Activated CD4-positive, alpha-beta T cell treated with anti-CD3 and anti-CD28 coated beads for 36 hours (primary cell): ENCODE measurements around the gene MMS22L. TPM values are rescaled to one million over a fixed set of nuclear protein-coding genes. Genes with fewer than 3 reads are reported as not detected.

Experiments used
- ATAC-seq: fragments of 200-7000 bp; cut with Tn5 transposase; one replicate; pipeline ENCODE4 v1.10.0; 2021; ENCODE audit warnings: mild to moderate bottlenecking, moderate library complexity
- CTCF ChIA-PET: fragments of 350-600 bp; sonication (Branson Sonifier 250); formaldehyde crosslinking; loops from one replicate; lab custom pipeline; 2021; ENCODE audit warnings: antibody characterized with exemption; lab: Charles Lee
- POLR2A ChIA-PET: fragments of 350-600 bp; sonication (Branson Sonifier 250); formaldehyde crosslinking; loops from one replicate; lab custom pipeline; 2021; ENCODE audit warnings: antibody characterized with exemption, inconsistent platforms; lab: Charles Lee
- DNase-seq: peaks from one replicate; pipeline ENCODE4 v3.0.0-alpha.2; 2020
- H3K27ac Mint-ChIP-seq: one replicate; pipeline ENCODE4 v1.8.0; 2021; ENCODE audit warnings: mixed read lengths
- H3K27me3 Mint-ChIP-seq: one replicate; pipeline ENCODE4 v1.8.0; 2021; ENCODE audit warnings: mixed read lengths
- H3K36me3 Mint-ChIP-seq: one replicate; pipeline ENCODE4 v1.8.0; 2021; ENCODE audit warnings: low read depth, mixed read lengths
- H3K4me1 Mint-ChIP-seq: one replicate; pipeline ENCODE4 v1.8.0; 2021; ENCODE audit warnings: mixed read lengths
- H3K4me3 Mint-ChIP-seq: one replicate; pipeline ENCODE4 v1.8.0; 2021; ENCODE audit warnings: mild to moderate bottlenecking, moderate library complexity, mixed read lengths
- H3K9me3 Mint-ChIP-seq: one replicate; pipeline ENCODE4 v1.8.0; 2021; ENCODE audit warnings: low read depth, mixed read lengths
- intact Hi-C, 2 experiments: fragments of 100-400 bp; cut with DNase I in 1 of 2; cut with micrococcal nuclease in 1 of 2; formaldehyde crosslinking; loops; one replicate each; pipeline versions ENCODE4 v1.14.2 to v1.15.1; 2022 to 2024; cut with DNase I, micrococcal nuclease
- total RNA-seq, 2 experiments: library from RNA; stranded (reverse); gene quantifications; one replicate each; pipeline ENCODE4 v1.2.3, GENCODE V29; 2021

Gene MMS22L
- total RNA-seq, 2 experiments from 2014 or later: 33.9 to 43.6 TPM

GRCh38 chr6:97145691-97146090, 137.3 kb downstream of the MMS22L start:
- POLR2A ChIA-PET: no interaction called here
- Mint-ChIP-seq H3K4me3 (no peak overlapping the region), H3K36me3 (peaks cover 22% of the 10 kb centered on the region), H3K27ac (no peak overlapping the region), H3K9me3 (no peaks in the 10 kb centered on the region), H3K27me3 (no peaks in the 10 kb centered on the region), H3K4me1 (peaks cover 3% of the 10 kb centered on the region)
- CTCF ChIA-PET: interaction anchor here (0.6 kb wide), 1 partner anchor 1011 kb away, joined by 3 read pairs; no protein-coding TSS in a partner anchor
- ATAC-seq (no peak), DNase-seq (no peak)
- intact Hi-C loops: no loop called here

DNA sequence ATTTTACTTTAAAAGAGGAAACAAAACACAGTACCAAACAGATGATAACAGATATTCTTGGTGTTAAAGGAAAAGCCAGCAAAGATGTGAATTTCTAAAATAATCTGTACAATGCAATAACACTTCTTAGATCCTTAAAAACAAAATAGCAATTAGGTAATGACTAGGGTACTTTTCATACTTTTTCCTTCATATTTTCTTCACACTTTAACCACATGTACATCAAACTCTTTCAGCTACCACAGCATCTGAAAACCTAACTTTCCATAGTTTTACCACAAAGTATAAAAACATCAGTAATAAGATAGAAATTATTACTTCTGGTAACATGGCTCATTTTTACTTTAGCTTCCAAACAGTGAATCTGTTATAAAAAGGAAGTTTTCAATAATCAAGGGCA, 141.3 kb downstream of the MMS22L start:
- H3K4me3 Mint-ChIP-seq: no peak overlapping the region
- intact Hi-C loops: no loop called here
- H3K27ac Mint-ChIP-seq: no peak overlapping the region
- peaks cover 2% of the 10 kb centered on the region for H3K9me3 Mint-ChIP-seq
- H3K4me1 Mint-ChIP-seq: peaks cover 3% of the 10 kb centered on the region
- no peak for ATAC-seq
- CTCF ChIA-PET: no interaction called here
- no peak for DNase-seq
- no peaks in the 10 kb centered on the region for H3K27me3 Mint-ChIP-seq
- POLR2A ChIA-PET: no interaction called here
- peaks cover 15% of the 10 kb centered on the region for H3K36me3 Mint-ChIP-seq

DNA sequence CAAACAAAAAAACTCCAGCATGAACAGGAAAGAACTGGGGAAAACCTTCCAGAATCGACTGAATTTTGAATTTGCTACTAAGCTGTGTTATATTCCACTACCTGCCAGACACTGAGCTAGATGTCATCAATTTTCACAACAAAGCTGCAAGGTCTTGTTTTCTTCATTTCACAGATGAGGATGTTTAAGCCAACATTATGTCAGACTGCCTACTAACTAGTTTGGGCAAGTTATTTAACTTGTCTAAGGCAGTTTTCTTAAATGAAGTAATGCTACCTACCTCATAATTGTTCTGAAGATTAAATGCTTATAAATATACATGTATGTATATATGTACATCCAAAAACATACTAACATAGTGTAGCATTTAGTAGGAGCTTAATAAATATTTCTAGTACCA, 144.4 kb downstream of the MMS22L start:
- ATAC-seq: no peak
- H3K27ac Mint-ChIP-seq: no peak overlapping the region
- POLR2A ChIA-PET: no interaction called here

GRCh38 chr6:97136626-97137358, 146.2 kb downstream of the MMS22L start:
- intact Hi-C loops: no loop called here
- Mint-ChIP-seq H3K9me3 (peaks cover 2% of the 10 kb centered on the region), H3K4me1 (peaks cover 2% of the 10 kb centered on the region), H3K27ac (no peak overlapping the region), H3K27me3 (no peaks in the 10 kb centered on the region), H3K36me3 (no peaks in the 10 kb centered on the region), H3K4me3 (no peak overlapping the region)
- ChIA-PET POLR2A (no interaction called here), CTCF (no interaction called here)
- DNase-seq (no peak), ATAC-seq (no peak)

More for the DNA sequence above, 144.4 kb downstream of the MMS22L start:
- CTCF ChIA-PET: no interaction called here
- Mint-ChIP-seq H3K4me1 (peaks cover 3% of the 10 kb centered on the region), H3K36me3 (peaks cover 4% of the 10 kb centered on the region), H3K4me3 (no peak overlapping the region), H3K9me3 (peaks cover 2% of the 10 kb centered on the region), H3K27me3 (no peaks in the 10 kb centered on the region)
- no peak for DNase-seq
- intact Hi-C loops: no loop called here

DNA sequence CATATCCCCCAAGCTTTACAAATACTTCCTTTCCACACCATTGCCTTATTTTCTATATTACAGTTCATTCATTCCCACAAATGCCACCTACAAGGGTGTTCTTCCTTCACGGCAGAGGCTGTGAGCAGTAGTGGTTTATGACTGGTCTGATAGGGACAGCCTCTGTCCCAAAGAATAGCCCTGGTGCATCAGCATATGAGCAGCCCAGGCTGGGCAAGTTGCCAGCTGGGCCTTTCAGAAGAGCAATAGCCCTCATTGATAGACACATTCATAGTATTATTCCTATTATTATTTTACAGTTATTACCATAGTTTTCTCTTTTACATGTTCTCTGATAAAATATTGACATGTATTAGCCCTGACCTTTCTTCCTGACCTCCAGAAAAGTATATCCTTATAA, 149.9 kb downstream of the MMS22L start:
- Mint-ChIP-seq H3K4me3 (no peak overlapping the region), H3K4me1 (no peaks in the 10 kb centered on the region), H3K36me3 (no peaks in the 10 kb centered on the region), H3K9me3 (peaks cover 2% of the 10 kb centered on the region), H3K27me3 (no peaks in the 10 kb centered on the region), H3K27ac (no peak overlapping the region)
- ChIA-PET POLR2A (no interaction called here), CTCF (interaction anchor here (0.7 kb wide), 2 partner anchors 16 to 367 kb away, joined by 3 read pairs; no protein-coding TSS in a partner anchor)
- intact Hi-C loops: no loop called here
- DNase-seq (no peak), ATAC-seq (no peak)

GRCh38 chr6:97129106-97129505, 153.9 kb downstream of the MMS22L start:
- no peak for DNase-seq
- no peaks in the 10 kb centered on the region for H3K4me1 Mint-ChIP-seq
- no peaks in the 10 kb centered on the region for H3K36me3 Mint-ChIP-seq

GRCh38 chr6:97128507-97128906, 154.5 kb downstream of the MMS22L start:
- intact Hi-C loops: no loop called here
- H3K9me3 Mint-ChIP-seq: no peaks in the 10 kb centered on the region
- POLR2A ChIA-PET: no interaction called here
- DNase-seq: no peak
- H3K4me1 Mint-ChIP-seq: no peaks in the 10 kb centered on the region
- H3K27ac Mint-ChIP-seq: no peak overlapping the region
- no peaks in the 10 kb centered on the region for H3K36me3 Mint-ChIP-seq
- CTCF ChIA-PET: no interaction called here
- no peak overlapping the region for H3K4me3 Mint-ChIP-seq
- H3K27me3 Mint-ChIP-seq: no peaks in the 10 kb centered on the region
- ATAC-seq: no peak

More at GRCh38 chr6:97129106-97129505, 153.9 kb downstream of the MMS22L start:
- no peak for ATAC-seq
- H3K4me3 Mint-ChIP-seq: no peak overlapping the region
- CTCF ChIA-PET: no interaction called here
- no peak overlapping the region for H3K27ac Mint-ChIP-seq
- no peaks in the 10 kb centered on the region for H3K27me3 Mint-ChIP-seq
- POLR2A ChIA-PET: no interaction called here
- intact Hi-C loops: no loop called here
- H3K9me3 Mint-ChIP-seq: no peaks in the 10 kb centered on the region

DNA sequence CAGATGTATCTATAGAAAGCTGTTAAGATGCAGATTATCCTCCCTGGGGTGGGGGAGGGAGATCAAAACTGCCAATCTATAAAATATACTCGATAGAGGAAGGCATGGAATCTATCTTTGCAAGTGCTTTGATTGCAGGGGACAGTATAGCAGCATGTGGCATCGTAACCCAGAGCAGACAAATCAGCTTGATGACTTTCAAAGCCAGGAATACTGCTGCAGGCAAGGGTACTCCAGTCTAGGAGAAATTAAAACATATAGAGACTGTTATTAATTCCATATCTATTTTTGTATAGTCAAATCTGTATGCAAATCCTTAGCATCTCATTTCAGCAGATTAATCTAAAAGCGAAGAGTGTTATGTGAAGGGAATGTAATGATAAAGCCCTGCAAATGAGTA, 159.4 kb downstream of the MMS22L start:
- intact Hi-C loops: no loop called here

DNA sequence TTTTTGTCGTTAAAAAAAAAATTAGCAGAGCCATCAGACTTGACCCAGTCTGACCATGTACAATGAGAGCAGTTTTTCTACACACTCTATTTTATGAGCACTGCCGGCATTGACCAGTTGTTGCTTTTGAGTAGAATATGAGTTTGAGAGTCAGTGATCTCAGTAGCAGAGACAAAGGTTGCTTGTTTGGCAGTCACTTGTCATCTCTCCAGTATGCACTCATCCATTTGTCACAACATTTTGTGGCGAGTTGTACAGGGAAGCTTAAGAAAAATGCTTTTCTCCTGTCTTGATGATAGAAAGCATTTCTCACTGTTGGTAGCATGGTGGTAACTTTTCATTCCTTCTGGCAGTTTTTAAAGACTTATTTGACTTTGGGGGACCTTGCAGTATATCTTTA, 159.9 kb downstream of the MMS22L start:
- intact Hi-C loops: no loop called here
- POLR2A ChIA-PET: no interaction called here
- peaks cover 7% of the 10 kb centered on the region for H3K9me3 Mint-ChIP-seq
- no peak overlapping the region for H3K27ac Mint-ChIP-seq
- peaks cover 4% of the 10 kb centered on the region for H3K36me3 Mint-ChIP-seq
- H3K4me3 Mint-ChIP-seq: no peak overlapping the region
- DNase-seq (no peak), ATAC-seq (no peak)
- CTCF ChIA-PET: no interaction called here
- H3K27me3 Mint-ChIP-seq: no peaks in the 10 kb centered on the region
- H3K4me1 Mint-ChIP-seq: no peaks in the 10 kb centered on the region

More for the DNA sequence above, 159.4 kb downstream of the MMS22L start:
- ATAC-seq: no peak
- no peaks in the 10 kb centered on the region for H3K4me1 Mint-ChIP-seq
- no peak overlapping the region for H3K4me3 Mint-ChIP-seq
- ChIA-PET CTCF (no interaction called here), POLR2A (no interaction called here)
- peaks cover 7% of the 10 kb centered on the region for H3K9me3 Mint-ChIP-seq
- H3K36me3 Mint-ChIP-seq: peaks cover 4% of the 10 kb centered on the region
- DNase-seq: no peak
- no peak overlapping the region for H3K27ac Mint-ChIP-seq
- no peaks in the 10 kb centered on the region for H3K27me3 Mint-ChIP-seq

DNA sequence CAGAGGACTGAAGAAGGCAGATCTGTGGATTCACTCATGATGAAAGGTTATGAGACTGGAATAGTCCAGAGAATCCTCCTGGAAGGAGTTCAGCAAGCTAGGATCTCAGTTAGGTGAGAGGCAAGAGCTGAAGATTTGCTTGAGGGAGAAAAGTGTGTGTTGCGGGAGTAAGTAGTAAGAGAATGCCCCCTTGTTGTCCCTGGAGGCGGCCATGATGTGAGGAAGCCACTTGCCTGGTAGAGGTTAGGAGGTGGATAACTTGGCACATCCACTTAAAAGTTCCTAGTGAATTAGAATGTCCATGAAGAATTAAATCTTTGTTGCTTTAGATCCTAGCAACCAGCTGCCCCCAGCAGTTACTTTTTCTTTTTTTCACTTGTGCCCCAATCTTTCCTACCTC, 162.5 kb downstream of the MMS22L start:
- no peak for ATAC-seq
- CTCF ChIA-PET: interaction anchor here (0.8 kb wide), 1 partner anchor 95 kb away, joined by 3 read pairs; no protein-coding TSS in a partner anchor

GRCh38 chr6:97114645-97115044, 168.4 kb downstream of the MMS22L start:
- ATAC-seq: no peak
- ChIA-PET CTCF (interaction anchor here (0.6 kb wide), 1 partner anchor 90 kb away, joined by 3 read pairs; no protein-coding TSS in a partner anchor), POLR2A (no interaction called here)
- no peak overlapping the region for H3K4me3 Mint-ChIP-seq
- intact Hi-C loops: loop anchor here in 1 of 2 experiments (5.0 kb wide), 1 partner anchor 207 kb away; no protein-coding TSS in a partner anchor
- peak overlapping the region; percentile 16 for H3K27ac Mint-ChIP-seq
- H3K27me3 Mint-ChIP-seq: no peaks in the 10 kb centered on the region
- no peaks in the 10 kb centered on the region for H3K9me3 Mint-ChIP-seq
- peaks cover 4% of the 10 kb centered on the region for H3K36me3 Mint-ChIP-seq
- DNase-seq: no peak
- peaks cover 27% of the 10 kb centered on the region for H3K4me1 Mint-ChIP-seq

More for the DNA sequence above, 162.5 kb downstream of the MMS22L start:
- Mint-ChIP-seq H3K9me3 (peaks cover 7% of the 10 kb centered on the region), H3K36me3 (peaks cover 4% of the 10 kb centered on the region), H3K27ac (no peak overlapping the region), H3K4me1 (no peaks in the 10 kb centered on the region), H3K27me3 (no peaks in the 10 kb centered on the region), H3K4me3 (no peak overlapping the region)
- DNase-seq: no peak
- POLR2A ChIA-PET: no interaction called here
- intact Hi-C loops: no loop called here

DNA sequence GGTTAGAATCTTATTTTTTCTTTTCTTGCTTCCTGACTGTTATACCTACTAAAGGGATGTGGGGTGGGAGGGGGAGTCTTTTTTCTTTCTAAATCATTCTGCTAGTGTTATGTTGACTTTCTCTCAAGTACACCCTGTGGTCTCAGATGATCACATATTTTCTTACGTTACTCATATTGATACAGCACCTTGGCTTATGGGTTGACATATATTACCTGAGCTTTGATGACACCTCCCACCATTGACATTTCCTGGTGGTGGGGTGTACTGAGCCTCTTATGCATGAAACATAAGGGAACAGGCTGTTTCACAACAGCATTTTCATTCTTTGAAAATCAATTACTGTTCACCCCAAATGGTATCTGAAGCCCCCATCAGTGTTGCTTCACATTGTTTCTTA, 169.8 kb downstream of the MMS22L start:
- ChIA-PET CTCF (no interaction called here), POLR2A (interaction anchor here (0.6 kb wide), 1 partner anchor 192 kb away, joined by 4 read pairs; no protein-coding TSS in a partner anchor)
- peaks cover 4% of the 10 kb centered on the region for H3K36me3 Mint-ChIP-seq
- intact Hi-C loops: loop anchor here in 1 of 2 experiments (2.0 to 5.0 kb wide), 2 partner anchors 34 to 206 kb away; no protein-coding TSS in a partner anchor
- H3K9me3 Mint-ChIP-seq: no peaks in the 10 kb centered on the region
- DNase-seq (peak; percentile 53), ATAC-seq (peak; percentile 97)
- H3K27me3 Mint-ChIP-seq: no peaks in the 10 kb centered on the region
- peaks cover 27% of the 10 kb centered on the region for H3K4me1 Mint-ChIP-seq
- no peak overlapping the region for H3K4me3 Mint-ChIP-seq
- H3K27ac Mint-ChIP-seq: peak overlapping the region; percentile 24
